GM18508 (cell line): ENCODE measurements around the gene LTB4R2.
"Not testable (repeated sequence)": the region's sequence is repeated elsewhere in the genome, so short reads cannot be mapped to it uniquely, and the experiment has no call there.

Experiments used
- ATAC-seq: cut with Tn5 transposase; IDR thresholded peaks from one replicate; pipeline ENCODE4 v1.9.1; 2021; ENCODE audit warnings: moderate number of reproducible peaks; ENCODE audit not compliant: insufficient read depth, unreplicated experiment

The LTB4R2 gene

DNA sequence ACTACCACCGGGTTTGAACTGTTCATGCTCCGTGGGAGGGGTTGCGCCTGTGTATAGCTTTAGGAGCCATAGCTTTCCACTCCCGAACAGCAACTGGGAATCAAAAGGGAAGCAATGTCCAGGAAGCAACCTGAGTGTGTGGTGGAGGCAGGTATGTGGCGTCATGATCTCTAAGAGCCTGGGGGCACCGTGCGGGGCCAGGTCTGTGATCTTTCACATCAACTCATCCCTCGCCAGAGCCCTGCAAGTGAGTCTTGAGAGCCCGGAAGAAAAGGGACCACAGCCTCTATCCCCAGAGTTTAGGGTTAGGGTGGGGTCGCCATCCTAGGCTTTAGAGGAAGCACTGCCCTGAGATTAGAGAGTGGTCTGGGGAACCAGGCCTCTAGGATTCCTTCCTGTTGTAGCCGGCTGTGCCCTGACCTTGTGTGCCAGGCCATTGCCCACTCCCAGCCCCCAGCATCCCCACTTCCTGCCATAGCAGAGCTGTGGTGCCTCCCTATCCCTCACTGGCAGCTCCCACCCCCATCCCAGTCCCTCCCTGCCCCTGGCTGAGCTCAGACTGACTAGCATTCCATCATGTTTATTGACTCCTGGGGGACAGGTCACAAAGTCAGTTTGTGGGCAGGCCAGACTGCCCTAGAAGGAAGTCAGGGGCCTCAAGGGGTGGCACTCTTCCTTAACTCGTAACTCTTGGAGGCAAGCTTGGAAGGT, 25.7 kb downstream of the LTB4R2 start:
- no peak for ATAC-seq

DNA sequence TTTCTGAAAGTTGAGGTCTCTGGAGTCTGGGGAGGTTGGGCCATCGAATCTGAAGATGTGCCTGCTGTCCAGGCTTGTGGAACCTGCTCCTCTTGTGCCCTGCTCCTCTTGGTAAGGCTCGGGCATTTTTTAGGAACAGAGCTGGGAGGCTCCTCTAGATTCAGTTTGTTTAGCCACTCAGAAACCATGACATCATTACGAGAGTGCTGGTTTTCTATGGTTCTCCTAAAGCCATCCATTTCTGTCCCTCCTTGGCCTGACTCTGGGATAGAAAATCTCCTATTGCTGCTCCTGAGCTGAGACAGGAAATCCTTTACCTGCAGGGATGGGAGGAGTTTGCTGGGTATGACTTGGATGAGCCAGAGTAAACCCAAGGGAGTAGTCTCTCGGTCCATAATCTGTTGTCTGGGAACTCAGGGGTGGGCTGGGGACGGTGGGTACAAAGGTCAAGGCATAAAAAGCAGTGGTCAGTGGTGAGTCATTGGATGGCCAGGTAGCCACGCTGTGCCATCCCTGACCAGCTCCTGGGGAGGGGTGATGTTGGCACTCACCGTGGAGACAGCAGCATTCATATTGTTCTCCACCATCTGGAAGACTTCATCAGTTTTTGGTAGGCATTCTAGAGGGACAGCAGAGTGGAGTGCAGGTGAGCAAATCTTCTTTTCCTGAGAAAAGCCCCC, 27.3 kb downstream of the LTB4R2 start:
- no peak for ATAC-seq

DNA sequence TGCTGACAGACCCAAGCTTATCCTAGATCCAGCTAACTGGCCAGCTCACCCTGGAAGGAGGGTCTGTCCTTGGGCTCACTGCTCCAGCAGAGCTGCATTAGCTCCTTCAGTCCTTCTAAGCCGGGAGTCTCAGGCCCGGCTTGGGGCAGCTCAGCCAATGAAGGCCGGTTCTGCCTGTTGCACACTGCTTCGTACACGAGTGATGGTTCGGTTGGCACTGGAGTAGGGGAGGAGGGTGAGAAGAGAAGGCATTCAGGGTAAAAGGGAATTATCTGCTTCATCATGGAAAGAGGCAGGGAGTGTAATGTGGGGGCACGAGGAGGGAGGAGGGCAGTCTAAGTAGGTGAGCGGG, 27.9 kb downstream of the LTB4R2 start:
- ATAC-seq: no peak

DNA sequence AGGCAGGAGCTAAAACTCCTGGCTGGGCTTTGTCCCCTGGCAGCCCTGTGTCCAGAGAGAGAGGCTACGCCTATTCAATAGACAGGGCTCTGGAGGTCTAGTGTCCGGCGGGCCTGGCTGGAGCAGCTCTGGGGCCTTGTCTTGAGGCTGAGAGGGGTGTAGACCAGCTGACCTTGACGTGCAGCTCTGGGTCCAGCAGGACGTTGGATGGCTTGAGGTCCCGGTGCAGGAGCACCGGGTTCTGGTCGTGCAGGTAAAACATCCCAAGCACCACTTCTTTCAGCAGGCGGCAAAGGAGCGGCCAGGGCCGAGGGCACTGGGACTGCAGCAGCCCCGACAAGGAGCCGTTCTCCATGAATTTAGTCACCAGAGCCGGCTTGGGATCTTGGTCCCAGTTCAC, 28.9 kb downstream of the LTB4R2 start:
- ATAC-seq: no peak

DNA sequence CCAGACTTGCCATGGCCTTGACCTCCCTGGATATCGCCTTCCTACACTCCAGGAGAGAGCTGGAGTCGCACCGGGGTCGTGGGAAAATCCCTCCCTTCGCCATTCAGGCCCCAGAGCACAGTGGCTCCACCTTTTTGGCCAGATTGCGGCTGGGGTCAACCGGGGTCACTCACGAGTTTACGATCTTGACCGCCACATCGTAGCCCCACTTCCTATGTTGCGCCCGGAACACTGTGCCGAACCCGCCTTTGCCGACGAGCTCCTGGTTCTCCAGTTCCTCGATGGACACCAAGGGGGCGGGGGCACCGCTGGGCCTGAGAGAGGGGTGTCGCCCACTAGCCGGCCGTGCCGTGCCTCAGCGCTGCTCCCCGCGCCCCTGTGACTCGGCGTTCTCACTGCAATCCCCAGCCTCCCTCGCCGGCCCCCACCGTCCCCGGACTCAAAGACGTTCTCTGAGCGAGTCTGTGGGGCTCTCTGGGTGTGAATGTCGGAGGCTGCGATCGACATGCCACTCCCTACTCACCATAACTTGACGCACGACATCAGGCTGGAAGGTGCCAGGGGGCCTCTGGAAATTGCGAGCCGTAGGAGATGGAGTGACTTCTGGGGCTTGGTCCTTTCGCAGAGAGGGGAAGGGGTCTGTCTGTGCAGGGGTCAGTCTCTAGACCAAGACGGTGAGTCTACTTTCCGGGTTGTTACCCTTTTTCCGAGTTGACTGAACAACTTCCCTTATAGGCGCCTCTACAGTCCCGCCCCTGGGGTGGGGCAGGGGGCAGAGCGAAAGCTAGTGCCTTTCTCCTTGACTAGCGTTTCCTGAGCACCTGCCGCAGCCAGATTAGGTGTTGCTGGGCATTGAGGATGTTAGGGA, 29.6 kb downstream of the LTB4R2 start, which contains the start of gene RIPK3:
RIPK3 (minus strand) TSS at position 708 of the 868 bp plus-strand sequence; CDS start at position 543, 165 bp downstream.
- no peak for ATAC-seq

DNA sequence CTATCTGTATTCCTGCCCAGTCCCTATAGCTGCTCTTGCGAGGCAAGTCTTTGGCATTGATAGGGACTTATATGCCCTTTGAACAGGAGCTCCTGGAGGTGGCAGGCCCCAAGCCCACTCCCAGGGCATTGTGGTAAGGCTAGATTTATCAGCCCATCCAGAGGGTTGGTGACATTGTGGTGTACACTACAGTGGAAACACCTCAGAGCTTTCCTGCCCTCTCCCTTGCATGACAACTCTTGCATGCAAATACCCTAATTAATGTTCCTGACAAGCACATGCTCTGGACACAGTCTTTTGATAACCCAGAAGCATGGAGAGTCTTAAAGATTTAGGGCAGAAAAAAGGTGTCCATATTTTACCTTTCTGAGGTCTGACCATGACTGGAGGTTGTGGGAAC, 30.7 kb downstream of the LTB4R2 start:
- ATAC-seq: no peak

DNA sequence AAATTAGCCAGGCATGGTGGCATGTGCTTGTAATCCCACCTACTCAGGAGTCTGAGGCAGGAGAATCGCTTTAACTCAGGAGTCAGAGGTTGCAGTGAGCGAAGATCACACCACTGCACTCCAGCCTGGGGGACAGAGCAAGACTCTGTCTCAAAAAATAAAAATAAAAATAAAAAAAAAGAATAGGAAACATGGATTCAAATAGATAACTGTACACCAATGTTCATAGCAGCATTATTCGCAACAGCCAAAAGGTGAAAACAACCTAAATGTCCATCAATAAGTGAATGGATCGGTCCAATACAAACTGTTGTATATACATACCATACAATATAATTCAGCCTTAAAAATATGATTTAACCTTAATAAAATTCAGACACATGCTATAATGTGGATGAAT, 32.9 kb downstream of the LTB4R2 start:
- ATAC-seq: no peak

DNA sequence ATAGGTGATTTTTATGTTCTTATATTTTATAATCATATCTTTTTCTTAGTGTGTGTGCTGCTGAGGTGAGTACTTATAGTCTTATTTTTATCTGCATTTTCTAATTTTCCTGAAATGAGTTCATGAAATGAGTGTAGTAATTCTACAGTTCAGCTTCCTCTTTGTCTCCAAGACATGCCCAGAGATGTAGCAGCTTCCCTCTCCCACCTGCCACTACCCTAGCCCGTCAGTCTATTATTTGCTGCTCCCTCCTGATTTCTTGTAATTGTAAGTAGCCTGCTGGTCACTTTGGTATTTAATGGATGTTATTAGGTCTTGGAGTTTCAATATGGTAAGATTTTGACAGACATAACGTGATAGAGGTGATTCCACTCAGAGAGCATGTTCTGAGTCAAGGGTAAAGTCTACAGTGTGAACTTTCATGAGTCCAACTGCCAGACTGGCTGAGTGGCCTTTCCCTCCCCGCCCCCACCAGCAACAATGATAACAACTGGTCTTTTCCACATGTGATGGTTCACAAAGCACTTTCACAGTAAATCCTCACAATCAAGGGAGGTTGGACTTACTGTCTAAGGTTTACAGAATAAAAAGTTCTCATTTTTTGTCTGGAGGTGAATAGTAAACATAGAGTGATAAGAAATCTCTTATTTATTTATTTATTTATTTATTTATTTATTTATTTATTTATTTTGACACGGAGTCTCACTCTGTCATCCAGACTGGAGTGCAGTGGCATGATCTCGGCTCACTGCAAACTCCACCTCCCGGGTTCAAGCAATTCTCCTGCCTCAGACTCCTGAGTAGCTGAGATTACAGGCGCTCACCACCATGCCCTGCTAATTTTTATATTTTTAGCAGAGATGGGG, 34.1 kb downstream of the LTB4R2 start:
- ATAC-seq: no peak

DNA sequence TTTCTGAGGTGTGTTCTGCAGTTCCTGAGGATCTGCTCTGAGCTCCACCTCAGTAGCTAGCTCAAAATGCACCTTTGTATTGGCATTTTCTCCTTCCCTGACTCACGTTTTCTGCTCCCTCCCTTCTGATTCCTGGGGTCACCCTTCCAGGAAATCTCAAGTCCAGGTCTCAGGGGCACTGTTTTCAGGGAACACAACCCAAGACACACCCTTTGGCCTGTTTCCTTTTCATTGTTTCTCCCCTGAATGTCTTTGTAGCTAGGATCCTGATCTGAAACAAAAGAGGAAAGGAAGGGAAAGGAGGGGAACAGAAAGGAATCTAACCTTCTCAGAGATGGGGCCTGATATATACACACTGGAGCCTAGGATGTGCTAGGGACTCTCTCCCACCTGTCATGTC, 37.2 kb downstream of the LTB4R2 start:
- no peak for ATAC-seq

DNA sequence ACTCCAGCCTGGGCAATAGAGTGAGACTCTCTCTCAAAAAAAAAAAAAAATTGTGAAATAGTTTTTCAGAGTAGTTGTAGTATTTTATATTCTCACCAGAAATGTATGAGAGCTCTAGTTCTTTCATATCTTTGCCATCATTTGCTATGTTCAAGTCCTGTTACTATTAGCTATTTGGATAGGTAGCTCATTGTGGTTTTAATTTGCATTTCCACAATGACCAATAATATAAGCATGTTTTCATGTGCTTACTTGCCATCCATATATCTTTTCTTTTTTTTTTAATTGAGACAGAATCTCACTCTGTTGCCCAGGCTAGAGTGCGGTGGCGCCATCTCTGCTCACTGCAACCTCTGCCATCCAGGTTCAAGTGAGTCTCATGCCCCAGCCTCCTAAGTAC, 38.2 kb downstream of the LTB4R2 start:
- ATAC-seq: no peak

DNA sequence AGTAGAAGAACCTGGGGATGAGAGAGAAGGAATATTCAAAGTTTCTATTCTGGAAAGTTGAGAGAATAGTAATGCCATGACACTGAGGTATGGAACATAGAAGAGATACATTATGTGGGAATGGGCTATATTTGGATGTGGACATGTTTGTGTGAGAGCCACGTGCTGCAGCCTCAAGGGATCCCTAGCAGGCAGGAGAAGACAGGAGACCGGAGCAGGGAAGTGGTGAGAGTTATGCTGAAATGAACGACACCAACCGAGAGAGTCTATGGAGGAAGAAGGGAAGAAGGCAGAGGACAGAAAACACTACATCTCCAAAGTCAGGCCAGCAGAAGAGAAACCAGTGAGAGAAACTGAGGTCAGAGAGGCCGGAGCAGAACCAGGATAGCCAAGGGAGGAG, 39.8 kb downstream of the LTB4R2 start:
- no peak for ATAC-seq

DNA sequence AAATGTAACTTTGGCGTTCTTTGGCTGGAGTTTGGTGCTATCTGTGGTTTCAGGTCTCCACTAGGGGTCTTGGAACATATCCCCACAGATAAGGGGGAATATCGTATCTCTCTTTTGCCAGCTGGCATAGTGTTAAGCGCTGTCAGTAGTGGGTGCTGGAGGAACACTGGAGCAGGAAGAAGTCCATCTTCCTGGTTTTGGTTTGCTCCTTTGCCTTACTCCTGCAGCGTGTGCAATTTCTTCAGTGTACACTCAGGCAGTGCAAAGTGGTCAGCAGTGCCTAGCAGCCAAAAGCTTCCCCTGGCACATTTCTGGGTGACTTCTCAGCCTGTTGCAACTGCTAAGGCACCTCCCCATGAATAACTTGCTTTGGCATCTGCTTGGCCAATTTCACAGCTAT, 41.6 kb downstream of the LTB4R2 start:
- ATAC-seq: no peak

DNA sequence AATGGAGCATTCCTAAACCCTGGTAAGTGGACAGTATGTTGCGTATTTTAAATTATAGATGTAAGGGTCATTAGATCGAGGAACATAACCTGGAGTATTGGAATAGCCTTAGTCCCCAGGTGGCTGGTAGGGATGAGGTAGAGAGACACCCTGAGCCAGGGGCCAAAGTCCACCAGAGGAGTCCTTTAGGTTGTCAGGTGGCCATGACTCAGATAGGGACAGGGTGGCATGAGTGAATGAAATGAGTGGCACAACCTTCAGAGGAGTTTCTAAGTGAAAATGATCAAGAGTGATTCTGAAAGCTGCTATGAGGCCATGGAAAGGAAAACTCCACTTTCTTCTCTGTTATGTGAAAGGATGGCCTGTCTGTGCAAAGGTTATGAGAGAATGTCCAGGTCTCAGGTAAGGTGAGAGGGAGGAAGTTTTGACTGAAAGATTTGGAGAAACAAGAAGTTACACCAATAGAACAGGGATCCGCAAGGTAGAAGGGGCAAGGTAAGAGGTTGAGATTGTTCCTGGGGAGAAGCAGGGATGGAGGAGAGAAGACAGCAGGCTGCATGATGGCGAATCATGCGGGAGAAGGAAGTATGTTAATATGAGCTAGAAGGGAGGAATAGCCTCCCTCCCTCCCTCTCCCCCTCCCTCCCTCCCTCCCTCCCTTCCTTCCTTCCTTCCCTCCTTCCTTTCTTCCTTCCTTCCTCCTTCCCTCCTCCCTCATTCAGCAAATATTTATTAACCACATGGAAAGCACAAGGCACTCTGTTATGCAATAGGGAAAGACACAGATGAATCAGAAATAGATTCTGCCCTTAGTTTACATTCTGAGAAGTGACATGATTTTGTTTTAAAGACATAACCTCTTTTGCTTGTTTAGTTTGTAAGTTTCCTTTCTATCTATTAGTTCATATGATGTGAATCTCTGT, 43.9 kb downstream of the LTB4R2 start:
- no peak for ATAC-seq

DNA sequence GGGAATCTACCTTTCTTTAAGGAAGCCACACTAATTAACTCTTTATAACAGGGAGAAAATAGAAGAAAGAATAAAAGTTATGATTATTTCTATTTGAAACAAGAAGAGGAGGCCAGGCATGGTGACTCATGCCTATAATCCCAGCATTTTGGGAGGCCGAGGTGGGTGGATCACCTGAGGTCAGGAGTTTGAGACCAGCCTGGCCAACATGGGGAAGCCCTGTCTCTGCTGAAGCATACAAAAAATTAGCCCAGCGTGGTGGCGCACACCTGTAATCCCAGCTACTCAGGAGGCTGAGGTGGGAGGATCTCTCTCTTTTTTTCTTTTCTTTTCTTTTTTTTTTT, 44.5 kb downstream of the LTB4R2 start:
- not testable (repeated sequence) for ATAC-seq

DNA sequence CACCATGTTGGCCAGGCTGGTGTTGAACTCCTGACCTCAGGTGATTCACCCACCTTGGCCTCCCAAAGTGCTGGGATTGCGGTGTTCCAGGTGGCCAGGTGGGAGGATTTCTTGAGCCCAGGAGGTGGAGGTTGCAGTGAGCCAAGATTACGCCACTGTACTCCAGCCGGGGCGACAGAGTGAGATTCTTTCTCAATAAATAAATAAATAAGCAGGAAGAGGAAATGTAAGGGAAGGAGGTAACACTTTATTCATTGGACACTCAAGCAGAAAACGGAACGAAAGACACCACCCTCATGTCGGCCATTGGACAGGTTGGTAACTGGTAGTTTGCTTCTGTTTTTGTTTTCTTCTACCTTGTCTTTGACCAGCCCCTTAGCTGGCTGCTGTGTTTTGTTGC, 45.1 kb downstream of the LTB4R2 start:
- no peak for ATAC-seq

DNA sequence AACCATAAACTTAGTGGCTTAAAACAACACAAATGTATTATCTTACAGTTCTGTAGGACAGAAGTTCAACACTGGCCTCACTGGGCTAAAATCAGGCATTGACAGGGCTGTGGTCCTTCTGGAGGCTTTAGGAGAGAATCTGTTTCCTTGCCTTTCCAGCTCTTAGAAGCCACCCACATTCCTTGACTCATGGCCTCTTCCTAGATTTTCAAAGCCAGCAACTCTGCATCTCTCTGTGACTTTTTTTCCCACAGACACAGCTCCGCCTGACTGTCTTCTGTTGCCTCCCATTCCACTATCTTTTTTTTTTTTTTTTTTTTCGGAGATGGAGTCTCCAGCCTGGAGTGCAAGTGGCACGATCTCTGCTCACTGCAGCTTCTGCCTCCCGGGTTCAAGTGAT, 46.3 kb downstream of the LTB4R2 start:
- no peak for ATAC-seq

DNA sequence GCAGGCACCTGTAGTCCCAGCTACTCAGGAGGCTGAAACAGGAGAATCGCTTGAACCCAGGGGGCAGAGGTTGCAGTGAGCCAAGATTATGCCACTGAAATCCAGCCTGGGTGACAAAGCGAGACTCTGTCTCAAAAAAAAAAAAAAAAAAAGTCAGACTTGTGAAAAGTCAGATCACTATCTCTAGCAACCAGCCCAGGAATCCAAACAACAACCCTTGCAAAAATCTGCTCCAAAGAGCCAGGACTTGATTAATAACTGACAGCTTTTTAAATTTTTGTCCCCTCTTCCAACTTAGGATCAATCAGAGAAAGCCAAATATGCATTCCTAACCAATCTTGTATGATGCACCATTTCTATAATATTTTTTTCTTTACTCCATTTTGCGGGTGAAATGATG, 50.3 kb downstream of the LTB4R2 start:
- no peak for ATAC-seq

DNA sequence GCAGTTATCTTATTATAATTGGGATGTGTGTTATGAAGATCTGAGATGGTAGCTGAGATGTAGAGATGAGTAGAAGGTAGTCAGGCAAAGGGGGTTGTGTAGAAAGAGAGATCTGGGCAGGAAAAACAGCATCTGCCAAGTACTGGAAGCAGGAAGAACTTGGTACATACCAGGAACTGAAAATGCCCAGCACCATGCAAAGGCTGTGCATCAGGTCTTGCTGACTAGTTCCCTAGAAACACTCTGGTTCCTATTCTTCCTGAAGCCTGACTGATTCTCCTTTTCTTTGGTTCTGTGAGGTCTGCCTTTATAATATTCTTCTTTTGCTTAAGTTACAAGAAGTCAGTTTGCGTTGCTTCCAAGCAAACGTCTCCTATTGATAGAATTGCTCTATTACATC, 51.4 kb downstream of the LTB4R2 start:
- ATAC-seq: no peak
